GM23338 (cell line): Measurements from ENCODE around the gene GBF1.

Source experiments
- CREB1 ChIP-seq: fragments of 250-450 bp; sonication (Bioruptor Pico); IDR thresholded peaks from 2 replicates; pipeline ENCODE4 v1.5.0; 2020; ENCODE audit warnings: low read depth, mild to moderate bottlenecking, moderate library complexity
- CTCF ChIP-seq, 2 experiments: fragments of 200-600 bp in 1 of 2; sonication (generic) in 1 of 2; conservative IDR thresholded peaks; 2 replicates each; pipeline versions ENCODE4 v1.5.1 to v1.6.1; 2016 to 2017; ENCODE audit warnings: antibody characterized with exemption in 2 of 2, low read depth in 2 of 2, mild to moderate bottlenecking in 2 of 2, moderate library complexity in 1 of 2
- ETS1 ChIP-seq: IDR thresholded peaks from 2 replicates; pipeline ENCODE4 v1.6.1; 2016; ENCODE audit warnings: antibody characterized with exemption
- EZH2 ChIP-seq: fragments of 200-600 bp; sonication (generic); IDR thresholded peaks from one replicate; pipeline ENCODE4 v1.8.0; 2017; ENCODE audit warnings: antibody characterized with exemption, mild to moderate bottlenecking, low read depth; ENCODE audit not compliant: unreplicated experiment
- EZH2phosphoT487 ChIP-seq: fragments of 200-600 bp; sonication (generic); IDR thresholded peaks from one replicate; pipeline ENCODE4 v1.8.1; 2018; ENCODE audit warnings: antibody characterized with exemption; ENCODE audit not compliant: unreplicated experiment
- JUNB ChIP-seq: IDR thresholded peaks from one replicate; pipeline ENCODE4 v1.6.1; 2016; ENCODE audit warnings: antibody characterized with exemption; ENCODE audit not compliant: unreplicated experiment
- NANOG ChIP-seq: IDR thresholded peaks from 2 replicates; pipeline ENCODE4 v1.6.1; 2016; ENCODE audit warnings: antibody characterized with exemption, borderline replicate concordance
- POLR2AphosphoS5 ChIP-seq: IDR thresholded peaks from 2 replicates; pipeline ENCODE4 v1.6.1; 2016; ENCODE audit warnings: antibody characterized with exemption, low read depth
- REST ChIP-seq: IDR thresholded peaks from one replicate; pipeline ENCODE4 v1.6.1; 2018; ENCODE audit warnings: antibody characterized with exemption; ENCODE audit not compliant: unreplicated experiment
- STAT1 ChIP-seq: IDR thresholded peaks from one replicate; pipeline ENCODE4 v1.6.1; 2016; ENCODE audit warnings: antibody characterized with exemption; ENCODE audit not compliant: unreplicated experiment
- ZNF114 ChIP-seq: fragments of 250-450 bp; sonication (Bioruptor Pico); IDR thresholded peaks from 2 replicates; pipeline ENCODE4 v1.5.0; 2020; ENCODE audit warnings: mild to moderate bottlenecking, moderate library complexity
- ZNF331 ChIP-seq: fragments of 250-450 bp; sonication (Bioruptor Pico); IDR thresholded peaks from 2 replicates; pipeline ENCODE4 v1.5.0; 2020; ENCODE audit warnings: low read depth, mild to moderate bottlenecking, moderate library complexity
- ZNF462 ChIP-seq: fragments of 250-450 bp; sonication (Bioruptor Pico); IDR thresholded peaks from 2 replicates; pipeline ENCODE4 v1.5.0; 2020; ENCODE audit warnings: mild to moderate bottlenecking, moderate library complexity

DNA sequence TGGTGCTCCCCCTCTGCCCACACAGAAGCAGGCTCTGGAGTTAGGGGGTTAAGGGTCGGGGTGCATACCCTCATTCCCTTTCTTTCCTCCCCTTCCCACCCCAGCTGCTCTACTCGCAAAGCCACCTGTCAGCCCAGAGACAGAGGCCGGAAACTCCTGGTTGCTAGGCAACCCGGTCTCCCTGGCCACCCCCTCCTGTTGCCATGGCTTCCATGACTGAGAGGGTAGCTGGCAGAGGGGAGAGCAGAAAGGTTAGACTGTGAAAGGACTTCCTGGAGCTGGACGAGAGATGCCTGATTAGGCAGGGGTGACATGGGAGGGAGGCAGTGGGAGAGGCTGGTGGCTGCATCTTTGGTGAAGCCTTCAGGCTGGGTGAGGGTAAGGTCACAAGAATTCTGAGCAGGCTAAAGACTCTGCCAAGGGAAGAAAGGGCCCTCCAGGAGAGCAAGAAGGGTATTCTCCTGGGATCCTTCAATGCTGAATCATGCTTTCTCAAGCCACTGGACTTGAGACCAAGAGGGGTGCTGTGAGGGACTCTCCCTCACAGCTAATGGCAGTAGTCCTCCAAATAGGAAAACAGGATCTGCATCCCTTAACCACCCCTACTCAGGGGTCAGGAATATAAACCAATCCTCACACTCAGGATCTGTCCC is 167.8 kb downstream of the GBF1 start:
- TF ChIP-seq CTCF (conservative IDR thresholded peaks at IDR 0.05; ENCODE audit: low read depth in 2 of 2) = no peak
- no peak for TF ChIP-seq JUNB
- no peak for TF ChIP-seq EZH2
- TF ChIP-seq POLR2AphosphoS5 = no peak
- no peak for TF ChIP-seq ZNF114
- TF ChIP-seq CREB1 = no peak
- no peak for TF ChIP-seq REST
- TF ChIP-seq ETS1 = no peak
- TF ChIP-seq EZH2phosphoT487 = no peak
- no peak for TF ChIP-seq NANOG
- no peak for TF ChIP-seq ZNF331 (CRISPR knock-in tag)
- no peak for TF ChIP-seq STAT1
- TF ChIP-seq ZNF462 (CRISPR knock-in tag) = no peak
